Activated T-cell treated with anti-CD3 and anti-CD28 coated beads, Interleukin-2, amount 50 U/mL, for 72 hours (primary cell): ENCODE data around the gene IL11RA. TPM values are rescaled to one million over a fixed set of nuclear protein-coding genes. Genes with fewer than 3 reads are reported as not detected.

Experiments used
- ATAC-seq, 2 donors: fragments of 150-1000 bp; cut with Tn5 transposase; replicated peaks in 1 of 2; 2 replicates each; pipeline ENCODE4 v1.10.0; 2021; ENCODE audit warnings: moderate library complexity in 2 of 2, mild to moderate bottlenecking in 1 of 2
- DNase-seq, 2 donors: peaks; one replicate each; pipeline ENCODE4 v3.0.0; 2021 to 2022; ENCODE audit warnings: mixed read lengths in 1 of 2
- H3K27ac Mint-ChIP-seq: one replicate; pipeline ENCODE4 v1.8.0; 2022; ENCODE audit warnings: mild to moderate bottlenecking, moderate library complexity, mixed read lengths
- H3K27me3 Mint-ChIP-seq: one replicate; pipeline ENCODE4 v1.8.0; 2022; ENCODE audit warnings: low read depth, mixed read lengths
- H3K36me3 Mint-ChIP-seq, 2 donors: one replicate each; pipeline ENCODE4 v1.8.0; 2022; ENCODE audit warnings: mixed read lengths in 2 of 2, mild to moderate bottlenecking in 1 of 2; ENCODE audit not compliant: insufficient read depth in 2 of 2
- H3K4me1 Mint-ChIP-seq: one replicate; pipeline ENCODE4 v1.8.0; 2022; ENCODE audit warnings: low read depth, mixed read lengths
- H3K4me3 Mint-ChIP-seq, 2 donors: one replicate each; pipeline ENCODE4 v1.8.0; 2022; ENCODE audit warnings: mild to moderate bottlenecking in 2 of 2, mixed read lengths in 2 of 2, moderate library complexity in 2 of 2
- H3K9me3 Mint-ChIP-seq, 2 donors: one replicate each; pipeline ENCODE4 v1.8.0; 2022; ENCODE audit warnings: mixed read lengths in 2 of 2
- total RNA-seq, 2 donors: library from RNA; stranded (reverse); gene quantifications; one replicate each; pipeline ENCODE4 v1.2.3, GENCODE V29; 2022

Gene IL11RA
- total RNA-seq, 2 donors from 2014 or later: 55.2 to 55.8 TPM

- Mint-ChIP-seq H3K27me3 (no peaks in the 10 kb centered on the region), H3K9me3 (peaks cover 3 to 8% of the 10 kb centered on the region in 2 donors), H3K4me3 (no peak overlapping the region), H3K27ac (no peak overlapping the region), H3K4me1 (peaks cover 14% of the 10 kb centered on the region), H3K36me3 (peaks cover 5 to 6% of the 10 kb centered on the region in 2 donors)
- ATAC-seq: no peak
- no peak for DNase-seq
These were observed 18.0 kb downstream of the IL11RA start for GRCh38 chr9:34669809-34670562.

DNA sequence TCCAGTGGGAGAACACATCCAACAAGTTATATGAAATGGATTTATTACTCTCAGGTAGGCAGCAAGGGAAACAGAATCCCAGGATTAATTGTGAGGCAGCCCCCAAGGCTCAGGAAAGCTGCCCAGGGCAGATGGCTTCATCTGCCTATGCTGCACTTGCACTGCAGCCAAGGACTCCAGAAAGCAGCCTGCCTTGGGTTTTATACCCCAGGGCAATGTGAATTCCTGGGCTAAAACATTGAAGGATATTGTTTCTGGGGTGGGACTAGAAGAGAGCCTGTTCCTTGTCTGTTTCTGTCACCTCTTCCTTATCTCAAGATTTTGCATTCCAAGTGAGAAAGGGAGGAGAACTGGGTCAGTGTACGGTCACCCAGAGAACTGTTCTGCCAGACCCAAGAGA is 19.3 kb downstream of the IL11RA start:
- Mint-ChIP-seq H3K27me3 (no peaks in the 10 kb centered on the region), H3K4me1 (peaks cover 17% of the 10 kb centered on the region), H3K36me3 (peaks cover 5 to 6% of the 10 kb centered on the region in 2 donors), H3K27ac (no peak overlapping the region), H3K9me3 (peaks cover 3 to 8% of the 10 kb centered on the region in 2 donors), H3K4me3 (no peak overlapping the region)
- ATAC-seq (no peak), DNase-seq (no peak)

- Mint-ChIP-seq H3K4me1 (peaks cover 9% of the 10 kb centered on the region), H3K27me3 (no peaks in the 10 kb centered on the region), H3K27ac (no peak overlapping the region), H3K9me3 (peaks cover 0 to 5% of the 10 kb centered on the region in 2 donors), H3K36me3 (peaks cover 0 to under 1% of the 10 kb centered on the region in 2 donors), H3K4me3 (no peak overlapping the region)
- DNase-seq: no peak
- no peak for ATAC-seq
These were observed 22.5 kb downstream of the IL11RA start for GRCh38 chr9:34674440-34674839.

DNA sequence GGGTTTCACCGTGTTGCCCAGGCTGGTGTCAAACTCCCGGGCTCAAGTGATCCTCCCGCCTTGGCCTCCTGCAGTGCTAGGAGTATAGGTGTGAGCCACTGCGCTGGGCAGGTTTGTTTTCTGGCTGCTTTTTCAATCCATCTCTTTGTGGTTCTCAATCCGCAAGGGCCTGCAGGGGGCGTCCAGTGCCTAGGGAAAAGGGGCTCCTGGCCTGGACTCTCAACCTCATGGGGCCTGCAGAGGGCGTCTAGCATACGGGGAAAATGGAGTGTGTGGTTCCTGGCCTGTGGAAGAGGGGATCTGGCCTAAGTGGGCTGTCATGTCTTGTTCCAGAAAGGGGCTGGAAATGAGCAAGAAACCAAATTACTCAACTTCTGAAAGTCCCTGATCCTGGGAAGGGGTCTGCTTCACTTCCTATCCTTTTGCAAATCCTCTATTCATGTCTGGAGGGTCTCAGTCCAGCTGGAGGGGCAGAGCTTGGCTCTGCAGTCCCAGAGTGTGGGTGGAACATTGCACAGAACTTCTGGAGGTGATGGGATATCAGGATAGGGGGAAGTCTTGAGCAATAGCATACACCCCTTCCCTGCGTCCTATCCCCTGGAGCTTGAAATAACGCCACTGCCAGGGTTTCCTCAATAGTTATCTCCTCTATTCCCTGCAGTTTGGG is 23.2 kb downstream of the IL11RA start:
- ATAC-seq (peak; percentile 67 to 78), DNase-seq (peak; percentile 66 to 73)
- peaks cover 9% of the 10 kb centered on the region for H3K4me1 Mint-ChIP-seq
- H3K9me3 Mint-ChIP-seq: peaks cover 0 to 2% of the 10 kb centered on the region in 2 donors
- no peaks in the 10 kb centered on the region for H3K27me3 Mint-ChIP-seq
- H3K27ac Mint-ChIP-seq: no peak overlapping the region
- no peak overlapping the region for H3K4me3 Mint-ChIP-seq
- no peaks in the 10 kb centered on the region for H3K36me3 Mint-ChIP-seq

DNA sequence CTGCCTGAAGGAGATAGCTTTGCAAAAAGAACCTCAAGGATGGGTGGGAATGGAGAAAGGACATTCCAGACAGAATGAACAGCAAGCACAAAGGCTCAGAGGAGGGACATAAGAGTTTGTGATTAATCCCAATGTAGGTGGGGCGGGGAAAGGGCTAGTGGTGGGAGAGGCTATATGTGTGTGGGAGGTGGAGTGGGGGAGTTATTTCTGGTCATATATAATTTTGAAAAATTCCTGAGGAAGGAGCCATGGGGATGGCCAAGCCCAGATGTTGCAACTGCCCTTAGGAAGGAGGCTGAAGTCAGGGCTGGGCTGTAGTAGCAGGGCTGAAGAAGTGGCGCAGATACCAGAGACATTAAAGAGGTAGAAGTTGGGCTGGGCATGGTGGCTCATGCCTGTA is 23.9 kb downstream of the IL11RA start:
- no peak overlapping the region for H3K4me3 Mint-ChIP-seq
- no peaks in the 10 kb centered on the region for H3K9me3 Mint-ChIP-seq
- peaks cover 9% of the 10 kb centered on the region for H3K4me1 Mint-ChIP-seq
- H3K36me3 Mint-ChIP-seq: no peaks in the 10 kb centered on the region
- DNase-seq: no peak
- no peaks in the 10 kb centered on the region for H3K27me3 Mint-ChIP-seq
- no peak overlapping the region for H3K27ac Mint-ChIP-seq
- no peak for ATAC-seq

DNA sequence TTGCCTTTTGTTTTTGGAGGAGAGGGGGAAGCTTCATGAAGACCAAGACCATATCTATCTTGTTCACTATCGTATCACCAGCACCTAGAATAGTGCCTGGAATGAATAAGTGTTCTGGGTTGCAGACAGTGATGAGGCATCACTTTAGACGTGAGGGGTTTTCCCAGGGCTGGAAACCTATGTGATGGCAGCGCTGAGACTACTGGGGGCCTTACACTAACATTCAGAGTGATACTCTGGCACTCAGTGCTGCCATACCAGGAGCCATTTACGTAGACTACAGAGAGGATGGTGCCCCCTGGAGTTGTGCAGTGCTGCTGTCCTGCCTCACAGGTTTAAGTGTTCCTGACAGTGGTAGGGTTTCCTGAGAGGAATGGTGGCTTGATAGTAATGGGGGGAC is 32.2 kb downstream of the IL11RA start:
- Mint-ChIP-seq H3K9me3 (no peaks in the 10 kb centered on the region), H3K27ac (no peak overlapping the region)
- ATAC-seq: peak; percentile 98 to 99

GRCh38 chr9:34684816-34685215 is 32.8 kb downstream of the IL11RA start:
- Mint-ChIP-seq H3K27me3 (no peaks in the 10 kb centered on the region), H3K9me3 (no peaks in the 10 kb centered on the region), H3K4me3 (no peak overlapping the region), H3K36me3 (no peaks in the 10 kb centered on the region), H3K4me1 (peaks cover 11% of the 10 kb centered on the region), H3K27ac (no peak overlapping the region)
- DNase-seq (no peak), ATAC-seq (no peak)

More for the DNA sequence above, 32.2 kb downstream of the IL11RA start:
- Mint-ChIP-seq H3K4me3 (no peak overlapping the region), H3K27me3 (no peaks in the 10 kb centered on the region), H3K36me3 (no peaks in the 10 kb centered on the region), H3K4me1 (peaks cover 11% of the 10 kb centered on the region)
- DNase-seq: peak; percentile 52 to 56

GRCh38 chr9:34685591-34685990 is 33.6 kb downstream of the IL11RA start:
- H3K27me3 Mint-ChIP-seq: no peaks in the 10 kb centered on the region
- no peak overlapping the region for H3K4me3 Mint-ChIP-seq
- H3K36me3 Mint-ChIP-seq: no peaks in the 10 kb centered on the region
- H3K4me1 Mint-ChIP-seq: peaks cover 11% of the 10 kb centered on the region
- ATAC-seq (no peak), DNase-seq (no peak)
- no peak overlapping the region for H3K27ac Mint-ChIP-seq
- H3K9me3 Mint-ChIP-seq: no peaks in the 10 kb centered on the region

DNA sequence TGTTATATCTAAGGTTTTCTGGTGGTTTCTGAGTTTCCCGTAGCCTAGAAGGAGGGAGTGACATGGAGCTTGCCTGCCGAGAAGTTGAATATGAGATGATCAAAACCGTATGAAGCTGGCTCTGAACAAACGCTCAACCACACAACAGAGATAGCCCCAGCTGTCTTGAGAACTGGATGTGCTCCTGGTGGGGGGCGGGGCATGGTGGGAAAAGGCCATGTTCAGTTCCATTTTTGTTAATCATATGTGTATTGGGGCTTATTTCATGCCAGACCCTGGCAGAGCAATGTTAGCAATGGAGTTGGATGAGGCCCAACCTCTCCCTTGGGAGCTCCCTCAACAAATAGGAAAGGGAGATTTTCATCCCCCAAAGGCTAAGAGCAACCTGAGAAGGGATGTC is 34.2 kb downstream of the IL11RA start:
- no peak for DNase-seq
- H3K4me3 Mint-ChIP-seq: no peak overlapping the region
- no peak for ATAC-seq
- no peak overlapping the region for H3K27ac Mint-ChIP-seq
- H3K27me3 Mint-ChIP-seq: no peaks in the 10 kb centered on the region
- no peaks in the 10 kb centered on the region for H3K36me3 Mint-ChIP-seq
- no peaks in the 10 kb centered on the region for H3K9me3 Mint-ChIP-seq
- H3K4me1 Mint-ChIP-seq: peaks cover 11% of the 10 kb centered on the region

GRCh38 chr9:34686732-34687131 is 34.7 kb downstream of the IL11RA start:
- H3K4me3 Mint-ChIP-seq: no peak overlapping the region
- H3K9me3 Mint-ChIP-seq: no peaks in the 10 kb centered on the region
- H3K27me3 Mint-ChIP-seq: no peaks in the 10 kb centered on the region
- DNase-seq: no peak
- no peaks in the 10 kb centered on the region for H3K36me3 Mint-ChIP-seq
- no peak for ATAC-seq
- H3K4me1 Mint-ChIP-seq: peaks cover 11% of the 10 kb centered on the region
- H3K27ac Mint-ChIP-seq: no peak overlapping the region

GRCh38 chr9:34687276-34688030 is 35.5 kb downstream of the IL11RA start:
- Mint-ChIP-seq H3K27ac (no peak overlapping the region), H3K4me1 (peaks cover 11% of the 10 kb centered on the region), H3K36me3 (no peaks in the 10 kb centered on the region), H3K9me3 (no peaks in the 10 kb centered on the region), H3K4me3 (no peak overlapping the region), H3K27me3 (no peaks in the 10 kb centered on the region)
- ATAC-seq (no peak), DNase-seq (no peak)

GRCh38 chr9:34688329-34689115 is 36.5 kb downstream of the IL11RA start:
- no peaks in the 10 kb centered on the region for H3K36me3 Mint-ChIP-seq
- H3K27me3 Mint-ChIP-seq: peaks cover 2% of the 10 kb centered on the region

GRCh38 chr9:34689116-34689470 is 37.1 kb downstream of the IL11RA start:
- Mint-ChIP-seq H3K9me3 (no peaks in the 10 kb centered on the region), H3K27ac (no peak overlapping the region), H3K27me3 (peaks cover 6% of the 10 kb centered on the region), H3K4me1 (peaks cover 7% of the 10 kb centered on the region), H3K4me3 (no peak overlapping the region), H3K36me3 (no peaks in the 10 kb centered on the region)
- ATAC-seq (no peak), DNase-seq (no peak)

More at GRCh38 chr9:34688329-34689115, 36.5 kb downstream of the IL11RA start:
- ATAC-seq: no peak
- no peak overlapping the region for H3K4me3 Mint-ChIP-seq
- peaks cover 11% of the 10 kb centered on the region for H3K4me1 Mint-ChIP-seq
- H3K9me3 Mint-ChIP-seq: no peaks in the 10 kb centered on the region
- no peak overlapping the region for H3K27ac Mint-ChIP-seq
- DNase-seq: no peak
